H1 (cell line): Measurements from ENCODE around the gene RAMP1. TPM values are rescaled to one million over a fixed set of nuclear protein-coding genes. Genes with fewer than 3 reads are reported as not detected.

ENCODE experiments used
- CHD7 ChIP-seq: fragments of 300-600 bp; sonication (generic); IDR thresholded peaks from 2 replicates; pipeline ENCODE4 v1.7.1; 2012; ENCODE audit warnings: low read length, moderate library complexity, mild to moderate bottlenecking, inconsistent platforms; ENCODE audit not compliant: insufficient replicate concordance
- EP300 ChIP-seq, 2 experiments: IDR thresholded peaks; 1 replicate in 1 of 2; 2 replicates in 1 of 2; pipeline ENCODE4 v1.6.1; 2011 to 2012; ENCODE audit warnings: low read depth in 2 of 2, low read length in 2 of 2, mild to moderate bottlenecking in 2 of 2, borderline replicate concordance in 1 of 2, inconsistent platforms in 1 of 2, moderate library complexity in 1 of 2
- SIN3A ChIP-seq, 2 experiments: IDR thresholded peaks in 1 of 2; conservative IDR thresholded peaks in 1 of 2; 2 replicates each; pipeline ENCODE4 v1.6.1; 2011 to 2012; ENCODE audit warnings: low read length in 2 of 2, improper control_type of control experiment in 1 of 2, low read depth in 1 of 2, mild to moderate bottlenecking in 1 of 2
- SP1 ChIP-seq: IDR thresholded peaks from 2 replicates; pipeline ENCODE4 v1.6.1; 2011; ENCODE audit warnings: low read depth, low read length
- SUZ12 ChIP-seq: fragments of 200-600 bp; sonication (generic); IDR thresholded peaks from 2 replicates; pipeline ENCODE4 v1.6.1; 2012; ENCODE audit warnings: mild to moderate bottlenecking, inconsistent platforms, low read length, moderate library complexity, mixed read lengths
- TAF7 ChIP-seq: optimal IDR thresholded peaks from 2 replicates; pipeline ENCODE3; 2011; ENCODE audit warnings: low read depth, mild to moderate bottlenecking, inconsistent platforms, low read length, moderate library complexity, borderline replicate concordance
- TCF12 ChIP-seq: IDR thresholded peaks from 2 replicates; pipeline ENCODE4 v1.6.1; 2011; ENCODE audit warnings: low read depth, mild to moderate bottlenecking, low read length
- polyA plus RNA-seq, 7 experiments: library from polyadenylated mRNA; depleted of rRNA in 3 of 7; stranded (reverse) in 5 of 7; unstranded in 2 of 7; fragments of >200 nt in 5 of 7; fragments of 200-250 nt in 2 of 7; gene quantifications; 1 replicate in 5 of 7; 2 replicates in 1 of 7; 4 replicates in 1 of 7; pipeline versions ENCODE4 v1.2.1 to v1.2.3, GENCODE V29; 2011 to 2013; ENCODE audit warnings: missing spikeins in 2 of 7, mixed read lengths in 2 of 7
- total RNA-seq: library from RNA; stranded (reverse); fragmentation: NEBNext Ultra II Directional; extraction: Animal tissue kit (Norgen Biotek cat#: 25700); gene quantifications from 2 replicates; pipeline ENCODE4 v1.2.1, GENCODE V29; 2021

Gene RAMP1
- total and polyA plus RNA-seq, 2 of the 8 experiments (the other 6 are each of a cell fraction or from before 2014, with no cell fraction given), result 0.65 to 4.3 TPM

- no peak for TF ChIP-seq CHD7
- no peak for TF ChIP-seq SUZ12
- no peak for TF ChIP-seq TAF7
- TF ChIP-seq SP1, result no peak
- no peak for TF ChIP-seq SIN3A (conservative IDR thresholded peaks at IDR 0.05 in 1 of 2, IDR thresholded peaks at IDR 0.05 in 1 of 2; ENCODE audit: low read depth in 1 of 2, low read length in 2 of 2)
- TF ChIP-seq EP300 (IDR thresholded peaks at IDR 0.05; ENCODE audit: borderline replicate concordance in 1 of 2, low read depth in 2 of 2, low read length in 2 of 2), result no peak
- no peak for TF ChIP-seq TCF12
Observed at GRCh38 chr2:237912271-237913192, 53.1 kb downstream of the RAMP1 start (continued).
